HCT116 (cell line): ENCODE measurements around the gene GIMAP8. TPM values are rescaled to one million over a fixed set of nuclear protein-coding genes. Genes with fewer than 3 reads are reported as not detected.

Experiments
- ATAC-seq: fragments of 200-7000 bp; cut with Tn5 transposase; 2 replicates; pipeline ENCODE4 v1.9.1; 2020; ENCODE audit warnings: mild to moderate bottlenecking, moderate library complexity
- BruUV-seq: library from RNA; stranded (reverse); fragments of 400-500 nt; replicated peaks from 2 replicates; lab custom pipeline; 2021; lab: Mats Ljungman, UMichigan
- CTCF ChIA-PET: fragments of 300-600 bp; sonication (Branson Sonifier 250); formaldehyde crosslinking; loops from one replicate; lab custom pipeline; 2021; ENCODE audit warnings: antibody characterized with exemption; lab: Charles Lee
- POLR2A ChIA-PET: fragments of 300-600, 350-600 bp; sonication (Branson Sonifier 250); formaldehyde crosslinking; loops from one replicate; lab custom pipeline; 2021; ENCODE audit warnings: antibody characterized with exemption; lab: Charles Lee
- RAD21 ChIA-PET, 2 experiments: fragments of 300-600 bp; sonication (Branson Sonifier 250); formaldehyde crosslinking; loops; one replicate each; lab custom pipeline; 2023; ENCODE audit warnings: low total read pairs in 2 of 2; ENCODE audit not compliant: uncharacterized antibody in 2 of 2, unreplicated experiment in 2 of 2, low non-redundant PET in 1 of 2; lab: Charles Lee
- DNase-seq: peaks from one replicate; pipeline ENCODE4 v3.0.0-alpha.2; 2010; ENCODE audit warnings: low read depth, low spot score
- H2AFZ ChIP-seq: fragments of 200-600 bp; shearing (Covaris generic), sonication (generic); 2 replicates; pipeline ENCODE4 v1.6.1; 2017; ENCODE audit warnings: low read depth, mixed run types, mixed read lengths, antibody characterized with exemption, low read length; ENCODE audit not compliant: poor library complexity, severe bottlenecking
- H3K27ac ChIP-seq: 2 replicates; pipeline ENCODE4 v1.5.1; 2012; ENCODE audit warnings: low read depth, low read length
- H3K27me3 ChIP-seq: fragments of 200-600 bp; sonication (generic); 2 replicates; pipeline ENCODE4 v1.6.1; 2016; ENCODE audit warnings: mixed run types, low read length, mixed read lengths; ENCODE audit not compliant: insufficient read depth
- H3K36me3 ChIP-seq, 2 experiments: fragments of 200-500 bp in 1 of 2; fragments of 200-600 bp in 1 of 2; sonication (Bioruptor generic) in 1 of 2; sonication (generic) in 1 of 2; 2 replicates each; pipeline versions ENCODE4 v1.5.1 to v1.6.1; 2014 to 2016; ENCODE audit warnings: low read length in 2 of 2, inconsistent platforms in 1 of 2, mixed read lengths in 1 of 2, mixed run types in 1 of 2; ENCODE audit not compliant: insufficient read depth in 2 of 2, control insufficient read depth in 1 of 2
- H3K4me1 ChIP-seq, 2 experiments: fragments of 200-600 bp in 1 of 2; sonication (generic) in 1 of 2; 2 replicates each; pipeline versions ENCODE4 v1.5.1 to v1.6.1; 2012 to 2017; ENCODE audit warnings: low read length in 2 of 2, inconsistent platforms in 1 of 2, mild to moderate bottlenecking in 1 of 2, mixed read lengths in 1 of 2, mixed run types in 1 of 2, moderate library complexity in 1 of 2; ENCODE audit not compliant: insufficient read depth in 2 of 2, control insufficient read depth in 1 of 2
- H3K4me2 ChIP-seq: fragments of 200-600 bp; sonication (generic); 2 replicates; pipeline ENCODE4 v1.6.1; 2017; ENCODE audit warnings: mixed run types, low read length, mixed read lengths
- H3K4me3 ChIP-seq, 2 experiments: fragments of 200-600 bp in 1 of 2; sonication (generic) in 1 of 2; replicated peaks in 1 of 2; 2 replicates each; pipeline ENCODE4 v1.5.1; 2011 to 2016; ENCODE audit warnings: low read length in 2 of 2, control low read depth in 1 of 2, low read depth in 1 of 2, mild to moderate bottlenecking in 1 of 2, mixed read lengths in 1 of 2, mixed run types in 1 of 2
- H3K79me2 ChIP-seq: fragments of 200-600 bp; sonication (generic); 2 replicates; pipeline ENCODE4 v1.6.1; 2017; ENCODE audit warnings: mild to moderate bottlenecking, mixed run types, low read length, moderate library complexity, mixed read lengths; ENCODE audit not compliant: insufficient read depth
- H3K9ac ChIP-seq: fragments of 200-600 bp; sonication (generic); 2 replicates; pipeline ENCODE4 v1.6.1; 2016; ENCODE audit warnings: low read length, mixed read lengths
- H3K9me2 ChIP-seq: fragments of 200-600 bp; sonication (generic), shearing (Covaris generic); 2 replicates; pipeline ENCODE4 v1.6.1; 2017; ENCODE audit warnings: mixed run types, mild to moderate bottlenecking, moderate library complexity; ENCODE audit not compliant: insufficient read depth
- H3K9me3 ChIP-seq, 2 experiments: fragments of 200-500 bp in 1 of 2; fragments of 200-600 bp in 1 of 2; sonication (Bioruptor generic) in 1 of 2; sonication (generic) in 1 of 2; 2 replicates each; pipeline ENCODE4 v1.6.1; 2014 to 2017; ENCODE audit warnings: low read length in 2 of 2, mixed read lengths in 2 of 2, inconsistent platforms in 1 of 2, low read depth in 1 of 2, mild to moderate bottlenecking in 1 of 2, mixed run types in 1 of 2, moderate library complexity in 1 of 2; ENCODE audit not compliant: control insufficient read depth in 1 of 2, insufficient read depth in 1 of 2
- H4K20me1 ChIP-seq: fragments of 200-600 bp; sonication (generic), shearing (Covaris generic); 2 replicates; pipeline ENCODE4 v1.6.1; 2017; ENCODE audit warnings: mixed run types, mild to moderate bottlenecking, moderate library complexity; ENCODE audit not compliant: insufficient read depth
- EGR1 ChIP-seq: IDR thresholded peaks from 2 replicates; pipeline ENCODE4 v1.6.1; 2012; ENCODE audit warnings: low read depth
- EZH2 ChIP-seq: fragments of 200-600 bp; sonication (generic); IDR thresholded peaks from 2 replicates; pipeline ENCODE4 v1.6.1; 2017; ENCODE audit warnings: antibody characterized with exemption, mixed run types
- FOSL1 ChIP-seq: IDR thresholded peaks from 2 replicates; pipeline ENCODE4 v1.6.1; 2012; ENCODE audit warnings: low read depth
- JUND ChIP-seq: IDR thresholded peaks from 2 replicates; pipeline ENCODE4 v1.6.1; 2012
- POLR2AphosphoS5 ChIP-seq: IDR thresholded peaks from 2 replicates; pipeline ENCODE4 v1.6.1; 2011; ENCODE audit warnings: mild to moderate bottlenecking, low read depth, low read length, moderate library complexity
- RAD21 ChIP-seq: IDR thresholded peaks from 2 replicates; pipeline ENCODE4 v1.6.1; 2012; ENCODE audit warnings: low read depth, mild to moderate bottlenecking
- SIN3A ChIP-seq: IDR thresholded peaks from 2 replicates; pipeline ENCODE4 v1.6.1; 2012; ENCODE audit warnings: low read depth
- SP1 ChIP-seq: IDR thresholded peaks from 2 replicates; pipeline ENCODE4 v1.6.1; 2012; ENCODE audit warnings: low read depth
- SRF ChIP-seq: IDR thresholded peaks from 2 replicates; pipeline ENCODE4 v1.6.1; 2012; ENCODE audit warnings: low read depth
- TCF7L2 ChIP-seq: IDR thresholded peaks from 2 replicates; pipeline ENCODE4 v1.7.0; 2011; ENCODE audit warnings: borderline replicate concordance, inconsistent platforms; ENCODE audit not compliant: insufficient read depth, insufficient read length; ENCODE audit errors: extremely low read depth
- YY1 ChIP-seq: IDR thresholded peaks from 2 replicates; pipeline ENCODE4 v1.6.1; 2011; ENCODE audit warnings: low read length, low read depth, moderate library complexity, mild to moderate bottlenecking; ENCODE audit not compliant: insufficient replicate concordance; ENCODE audit errors: extremely low read depth
- ZFX ChIP-seq: fragments of 450-650 bp; IDR thresholded peaks from 2 replicates; pipeline ENCODE4 v1.6.1; 2017
- intact Hi-C: fragments of 100-400 bp; cut with micrococcal nuclease; formaldehyde crosslinking; loops from 2 replicates; pipeline ENCODE4 v1.10.0; 2022
- total RNA-seq: library from RNA; stranded (reverse); gene quantifications from one replicate; pipeline ENCODE4 v1.2.1, GENCODE V29; 2021; ENCODE audit not compliant: unreplicated experiment
- TF ChIP-seq, protein P1 (sequence below), 3 experiments: fragments of 200-600 bp in 1 of 3; sonication (generic) in 1 of 3; IDR thresholded peaks in 2 of 3; conservative IDR thresholded peaks in 1 of 3; 2 replicates each; pipeline ENCODE4 v1.5.1; 2012 to 2017; ENCODE audit warnings: low read depth in 2 of 3, low read length in 2 of 3, antibody characterized with exemption in 1 of 3, borderline replicate concordance in 1 of 3, control low read depth in 1 of 3, mild to moderate bottlenecking in 1 of 3, mixed read lengths in 1 of 3, mixed run types in 1 of 3, moderate library complexity in 1 of 3; ENCODE audit not compliant: insufficient read depth in 1 of 3
- TF ChIP-seq, protein P2 (sequence below): IDR thresholded peaks from 2 replicates; pipeline ENCODE4 v1.6.1; 2012; ENCODE audit warnings: low read depth
- TF ChIP-seq, protein P3 (sequence below): IDR thresholded peaks from 2 replicates; pipeline ENCODE4 v1.6.1; 2012

Gene GIMAP8
- total RNA-seq, 1 experiment from 2014 or later, result 0.15 TPM

DNA sequence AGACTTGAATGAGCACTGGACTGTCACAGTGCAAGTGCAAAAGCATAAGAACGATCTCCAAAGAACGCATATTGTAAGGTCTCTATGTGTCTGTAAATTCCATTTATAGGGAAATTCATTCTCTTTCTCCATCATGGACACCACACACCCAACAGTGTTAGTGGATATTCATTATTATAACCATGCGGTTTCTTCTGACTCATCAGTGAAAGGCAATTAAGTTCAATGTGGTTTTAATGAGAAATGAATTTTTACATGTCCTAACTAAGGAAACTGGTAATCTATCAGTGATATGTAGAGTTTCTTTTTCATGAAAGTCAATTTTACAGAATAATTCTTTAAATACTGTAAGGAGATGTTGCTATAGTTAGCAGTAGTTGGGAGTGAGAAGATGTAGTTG, 25.9 kb downstream of the GIMAP8 start:
- Histone ChIP-seq H3K79me2 (no peaks in the 10 kb centered on the region), H3K4me3 (no peak overlapping the region), H3K9me2 (no peaks in the 10 kb centered on the region), H3K27ac (no peak overlapping the region), H3K9ac (no peak overlapping the region), H2AFZ (no peak overlapping the region), H3K4me2 (no peak overlapping the region), H3K27me3 (peaks cover 42% of the 10 kb centered on the region), H3K36me3 (no peaks in the 10 kb centered on the region), H4K20me1 (no peaks in the 10 kb centered on the region), H3K9me3 (no peaks in the 10 kb centered on the region), H3K4me1 (peaks cover 0 to 3% of the 10 kb centered on the region in 2 experiments; a peak in 1 of 4 replicates)
- ATAC-seq (no peak), DNase-seq (no peak)
- RAD21 ChIA-PET, result no interaction called here
- intact Hi-C loops, result no loop called here
- BruUV-seq, result no TSS peak
- CTCF ChIA-PET, result no interaction called here
- POLR2A ChIA-PET, result no interaction called here
- TF ChIP-seq SP1 (no peak), RAD21 (no peak), EZH2 (no peak), SRF (no peak), JUND (no peak)

DNA sequence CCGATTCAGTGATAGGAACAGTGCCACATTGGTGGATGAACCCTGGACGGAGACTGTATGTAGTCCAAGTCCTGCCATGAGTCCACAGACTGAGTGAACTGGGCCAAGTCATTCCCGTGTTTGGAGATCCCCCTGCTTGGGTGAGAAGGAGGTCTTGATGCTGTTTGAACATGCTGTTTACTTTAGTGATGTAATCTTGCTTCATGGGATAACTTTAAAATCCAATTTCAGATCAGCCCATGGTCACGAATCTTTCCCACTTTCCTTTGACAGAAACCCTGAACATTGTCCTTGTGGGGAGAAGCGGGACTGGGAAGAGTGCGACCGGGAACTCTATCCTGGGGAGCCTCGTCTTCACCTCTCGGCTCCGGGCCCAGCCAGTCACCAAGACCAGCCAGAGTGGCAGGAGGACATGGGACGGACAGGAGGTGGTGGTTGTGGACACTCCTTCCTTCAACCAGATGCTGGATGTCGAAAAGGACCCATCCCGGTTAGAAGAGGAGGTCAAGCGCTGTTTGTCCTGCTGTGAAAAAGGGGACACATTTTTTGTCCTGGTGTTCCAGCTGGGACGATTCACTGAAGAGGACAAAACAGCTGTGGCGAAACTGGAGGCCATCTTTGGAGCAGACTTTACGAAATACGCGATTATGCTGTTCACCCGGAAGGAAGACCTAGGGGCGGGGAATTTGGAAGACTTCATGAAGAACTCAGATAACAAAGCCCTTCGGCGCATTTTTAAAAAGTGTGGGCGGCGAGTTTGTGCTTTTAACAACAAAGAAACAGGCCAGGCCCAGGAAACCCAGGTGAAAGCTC, 26.6 kb downstream of the GIMAP8 start:
- POLR2A ChIA-PET, result no interaction called here
- TF ChIP-seq YY1 (no peak), EGR1 (no peak), SP1 (no peak), RAD21 (no peak), POLR2AphosphoS5 (no peak), EZH2 (no peak), FOSL1 (no peak), SIN3A (no peak), ZFX (no peak), TCF7L2 (no peak)
- TF ChIP-seq, protein P1, sequence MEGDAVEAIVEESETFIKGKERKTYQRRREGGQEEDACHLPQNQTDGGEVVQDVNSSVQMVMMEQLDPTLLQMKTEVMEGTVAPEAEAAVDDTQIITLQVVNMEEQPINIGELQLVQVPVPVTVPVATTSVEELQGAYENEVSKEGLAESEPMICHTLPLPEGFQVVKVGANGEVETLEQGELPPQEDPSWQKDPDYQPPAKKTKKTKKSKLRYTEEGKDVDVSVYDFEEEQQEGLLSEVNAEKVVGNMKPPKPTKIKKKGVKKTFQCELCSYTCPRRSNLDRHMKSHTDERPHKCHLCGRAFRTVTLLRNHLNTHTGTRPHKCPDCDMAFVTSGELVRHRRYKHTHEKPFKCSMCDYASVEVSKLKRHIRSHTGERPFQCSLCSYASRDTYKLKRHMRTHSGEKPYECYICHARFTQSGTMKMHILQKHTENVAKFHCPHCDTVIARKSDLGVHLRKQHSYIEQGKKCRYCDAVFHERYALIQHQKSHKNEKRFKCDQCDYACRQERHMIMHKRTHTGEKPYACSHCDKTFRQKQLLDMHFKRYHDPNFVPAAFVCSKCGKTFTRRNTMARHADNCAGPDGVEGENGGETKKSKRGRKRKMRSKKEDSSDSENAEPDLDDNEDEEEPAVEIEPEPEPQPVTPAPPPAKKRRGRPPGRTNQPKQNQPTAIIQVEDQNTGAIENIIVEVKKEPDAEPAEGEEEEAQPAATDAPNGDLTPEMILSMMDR (IDR thresholded peaks at IDR 0.05 in 2 of 3, conservative IDR thresholded peaks at IDR 0.05 in 1 of 3; ENCODE audit: borderline replicate concordance in 1 of 3, insufficient read depth in 1 of 3, low read depth in 2 of 3, low read length in 2 of 3), result no peak
- TF ChIP-seq, protein P2, sequence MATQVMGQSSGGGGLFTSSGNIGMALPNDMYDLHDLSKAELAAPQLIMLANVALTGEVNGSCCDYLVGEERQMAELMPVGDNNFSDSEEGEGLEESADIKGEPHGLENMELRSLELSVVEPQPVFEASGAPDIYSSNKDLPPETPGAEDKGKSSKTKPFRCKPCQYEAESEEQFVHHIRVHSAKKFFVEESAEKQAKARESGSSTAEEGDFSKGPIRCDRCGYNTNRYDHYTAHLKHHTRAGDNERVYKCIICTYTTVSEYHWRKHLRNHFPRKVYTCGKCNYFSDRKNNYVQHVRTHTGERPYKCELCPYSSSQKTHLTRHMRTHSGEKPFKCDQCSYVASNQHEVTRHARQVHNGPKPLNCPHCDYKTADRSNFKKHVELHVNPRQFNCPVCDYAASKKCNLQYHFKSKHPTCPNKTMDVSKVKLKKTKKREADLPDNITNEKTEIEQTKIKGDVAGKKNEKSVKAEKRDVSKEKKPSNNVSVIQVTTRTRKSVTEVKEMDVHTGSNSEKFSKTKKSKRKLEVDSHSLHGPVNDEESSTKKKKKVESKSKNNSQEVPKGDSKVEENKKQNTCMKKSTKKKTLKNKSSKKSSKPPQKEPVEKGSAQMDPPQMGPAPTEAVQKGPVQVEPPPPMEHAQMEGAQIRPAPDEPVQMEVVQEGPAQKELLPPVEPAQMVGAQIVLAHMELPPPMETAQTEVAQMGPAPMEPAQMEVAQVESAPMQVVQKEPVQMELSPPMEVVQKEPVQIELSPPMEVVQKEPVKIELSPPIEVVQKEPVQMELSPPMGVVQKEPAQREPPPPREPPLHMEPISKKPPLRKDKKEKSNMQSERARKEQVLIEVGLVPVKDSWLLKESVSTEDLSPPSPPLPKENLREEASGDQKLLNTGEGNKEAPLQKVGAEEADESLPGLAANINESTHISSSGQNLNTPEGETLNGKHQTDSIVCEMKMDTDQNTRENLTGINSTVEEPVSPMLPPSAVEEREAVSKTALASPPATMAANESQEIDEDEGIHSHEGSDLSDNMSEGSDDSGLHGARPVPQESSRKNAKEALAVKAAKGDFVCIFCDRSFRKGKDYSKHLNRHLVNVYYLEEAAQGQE, result no peak
- TF ChIP-seq, protein P3, sequence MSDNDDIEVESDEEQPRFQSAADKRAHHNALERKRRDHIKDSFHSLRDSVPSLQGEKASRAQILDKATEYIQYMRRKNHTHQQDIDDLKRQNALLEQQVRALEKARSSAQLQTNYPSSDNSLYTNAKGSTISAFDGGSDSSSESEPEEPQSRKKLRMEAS, result no peak

More for the DNA sequence above, 26.6 kb downstream of the GIMAP8 start:
- no TSS peak for BruUV-seq
- Histone ChIP-seq H3K4me1 (peaks cover 0 to 3% of the 10 kb centered on the region in 2 experiments; a peak in 1 of 4 replicates), H3K36me3 (no peaks in the 10 kb centered on the region), H3K27me3 (peaks cover 46% of the 10 kb centered on the region), H3K4me3 (no peak overlapping the region), H3K9ac (no peak overlapping the region), H2AFZ (no peak overlapping the region), H4K20me1 (no peaks in the 10 kb centered on the region), H3K9me3 (no peaks in the 10 kb centered on the region), H3K79me2 (no peaks in the 10 kb centered on the region), H3K4me2 (no peak overlapping the region), H3K9me2 (no peaks in the 10 kb centered on the region), H3K27ac (no peak overlapping the region)
- intact Hi-C loops, result no loop called here
- no peak for ATAC-seq
- RAD21 ChIA-PET, result no interaction called here
- CTCF ChIA-PET, result no interaction called here
- no peak for DNase-seq
